ENCODE results near the gene TMSB15C. TPM values are rescaled to one million over a fixed set of nuclear protein-coding genes. Genes with fewer than 3 reads are reported as not detected.
"Not testable (repeated sequence)": the region's sequence is repeated elsewhere in the genome, so short reads cannot be mapped to it uniquely, and the experiment has no call there.

TMSB15C gene
- polyA plus RNA-seq, 1 donor (not counting 4 experiments of a cell fraction or from before 2014, with no cell fraction given), result 1.5 TPM

DNA sequence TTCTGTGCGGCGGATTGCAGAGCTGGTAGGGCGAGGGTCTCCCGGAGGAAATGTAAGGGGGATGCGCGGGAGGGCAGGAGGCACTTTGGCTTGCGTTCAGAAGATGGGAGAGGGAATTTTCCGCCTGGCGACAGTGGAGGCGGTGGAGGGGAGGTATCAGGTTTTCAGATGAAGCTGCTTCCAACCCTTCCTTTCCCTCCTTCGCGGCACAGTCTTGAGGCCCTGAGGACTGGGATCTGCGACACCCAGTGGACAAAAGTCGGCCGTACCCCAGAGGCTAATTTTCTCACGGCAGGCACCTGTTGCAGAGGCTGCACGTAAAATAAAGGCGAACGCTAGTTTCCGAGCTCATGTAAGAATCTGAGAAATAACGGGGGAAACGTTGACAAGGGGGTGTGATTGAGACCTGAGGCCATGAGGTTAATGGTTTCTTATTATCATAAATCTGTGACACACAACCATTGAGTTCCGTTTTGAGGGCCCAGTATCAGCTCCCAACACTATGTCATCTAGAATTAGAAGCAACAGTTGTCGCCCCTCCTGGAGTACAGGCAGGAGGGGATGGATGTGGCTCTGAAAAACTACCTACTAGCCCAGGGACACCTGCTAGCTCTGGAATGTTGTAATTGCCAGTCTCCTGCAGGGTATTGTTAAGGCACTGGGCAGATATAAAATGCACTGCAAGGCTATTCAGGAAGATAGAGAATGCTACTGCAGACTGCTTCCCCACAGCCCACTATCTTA lies 37.4 kb upstream of the TMSB15C start:
- H3K36me3 ChIP-seq (ENCODE audit: control insufficient read depth in 2 of 2, extremely low read depth in 1 of 2, insufficient read depth in 2 of 2, low read length in 2 of 2), result no peaks in the 10 kb centered on the region
- no peaks in the 10 kb centered on the region for H3K4me1 ChIP-seq (ENCODE audit: control insufficient read depth, extremely low read depth, insufficient read depth, low read length)
- dilution Hi-C loops (cut with MboI; ENCODE audit: extremely low pct_ligation_motif_present, low sequenced_read_pairs), result no loop called here
- FAIRE-seq, result peak; percentile 13
- no peak for DNase-seq (ENCODE audit: low read depth, low spot score)
- no peaks in the 10 kb centered on the region for H3K9me3 ChIP-seq (ENCODE audit: control insufficient read depth, low read depth, low read length)
- H3K4me2 ChIP-seq (ENCODE audit: control insufficient read depth, extremely low read depth, insufficient read depth, low read depth, low read length), result peak overlapping the region; percentile 39
- H3K9ac ChIP-seq (ENCODE audit: control insufficient read depth, extremely low read depth, insufficient read depth, low read length), result no peak overlapping the region
- H3K27ac ChIP-seq (ENCODE audit: control insufficient read depth, insufficient read depth, low read length), result no peak overlapping the region
- H3K27me3 ChIP-seq (ENCODE audit: control insufficient read depth, extremely low read depth, insufficient read depth, low read length), result peaks cover 16% of the 10 kb centered on the region
- no peak for TF ChIP-seq EZH2 (IDR thresholded peaks at IDR 0.05; ENCODE audit: low read length)
- TF ChIP-seq, protein P1, sequence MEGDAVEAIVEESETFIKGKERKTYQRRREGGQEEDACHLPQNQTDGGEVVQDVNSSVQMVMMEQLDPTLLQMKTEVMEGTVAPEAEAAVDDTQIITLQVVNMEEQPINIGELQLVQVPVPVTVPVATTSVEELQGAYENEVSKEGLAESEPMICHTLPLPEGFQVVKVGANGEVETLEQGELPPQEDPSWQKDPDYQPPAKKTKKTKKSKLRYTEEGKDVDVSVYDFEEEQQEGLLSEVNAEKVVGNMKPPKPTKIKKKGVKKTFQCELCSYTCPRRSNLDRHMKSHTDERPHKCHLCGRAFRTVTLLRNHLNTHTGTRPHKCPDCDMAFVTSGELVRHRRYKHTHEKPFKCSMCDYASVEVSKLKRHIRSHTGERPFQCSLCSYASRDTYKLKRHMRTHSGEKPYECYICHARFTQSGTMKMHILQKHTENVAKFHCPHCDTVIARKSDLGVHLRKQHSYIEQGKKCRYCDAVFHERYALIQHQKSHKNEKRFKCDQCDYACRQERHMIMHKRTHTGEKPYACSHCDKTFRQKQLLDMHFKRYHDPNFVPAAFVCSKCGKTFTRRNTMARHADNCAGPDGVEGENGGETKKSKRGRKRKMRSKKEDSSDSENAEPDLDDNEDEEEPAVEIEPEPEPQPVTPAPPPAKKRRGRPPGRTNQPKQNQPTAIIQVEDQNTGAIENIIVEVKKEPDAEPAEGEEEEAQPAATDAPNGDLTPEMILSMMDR (optimal IDR thresholded peaks at IDR 0.05 in 1 of 3, IDR thresholded peaks at IDR 0.05 in 1 of 3, conservative IDR thresholded peaks at IDR 0.05 in 1 of 3; ENCODE audit: extremely low read depth in 1 of 3, insufficient read depth in 2 of 3, low read length in 3 of 3), result peak; percentile 26 to 44 (median 43)
- H4K20me1 ChIP-seq (ENCODE audit: control insufficient read depth, extremely low read depth, insufficient read depth, low read length), result no peaks in the 10 kb centered on the region
- no peaks in the 10 kb centered on the region for H3K79me2 ChIP-seq (ENCODE audit: control insufficient read depth, insufficient read depth, low read length)
- peak overlapping the region in 1 of 3 experiments; percentile 56 for H3K4me3 ChIP-seq (ENCODE audit: control insufficient read depth in 2 of 3, extremely low read depth in 1 of 3, insufficient read depth in 2 of 3, low read depth in 1 of 3, low read length in 3 of 3)
- H2AFZ ChIP-seq (ENCODE audit: control insufficient read depth, low read length), result no peak overlapping the region
- no peaks in the 10 kb centered on the region for H3K9me1 ChIP-seq (ENCODE audit: control insufficient read depth, extremely low read depth, insufficient read depth, low read length)

DNA sequence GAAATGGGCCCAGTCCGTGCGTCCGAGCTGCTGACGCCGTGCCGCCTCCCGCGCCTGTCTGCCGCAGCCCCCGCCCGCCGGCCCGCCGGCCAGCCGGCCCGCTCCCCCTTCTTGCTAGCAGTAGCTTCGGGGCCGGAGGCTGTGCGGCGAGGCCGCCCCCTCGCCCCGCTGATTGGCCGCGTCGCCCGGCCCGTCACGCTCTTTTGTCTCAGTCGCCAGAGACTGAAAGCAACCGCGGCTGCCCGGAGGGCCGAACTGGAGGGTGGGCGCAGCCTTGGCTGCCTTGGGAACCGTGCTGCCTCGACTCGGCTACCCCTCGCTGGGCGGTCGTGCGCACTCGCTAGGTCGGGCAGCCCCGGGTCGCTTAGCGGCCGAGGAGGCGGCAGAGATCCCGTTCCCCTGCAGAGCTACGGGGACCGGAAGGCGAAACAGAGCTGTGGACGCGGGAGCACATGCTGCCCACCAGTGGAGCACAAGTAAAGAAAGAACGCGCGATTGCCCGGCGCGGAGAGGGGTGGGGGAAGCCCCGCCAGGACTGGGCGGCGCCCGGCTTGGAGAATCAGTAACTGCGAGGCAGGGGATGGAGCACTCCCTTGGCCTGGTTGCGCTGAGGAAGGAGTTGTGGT lies 36.4 kb upstream of the TMSB15C start, which contains the start of gene ZCCHC18:
ZCCHC18 (plus strand) TSS at position 198 of the 626 bp plus-strand sequence. CDS start 1,589 bp downstream, outside the sequence.
- Histone ChIP-seq H3K4me3 (ENCODE audit: control insufficient read depth in 2 of 3, extremely low read depth in 1 of 3, insufficient read depth in 2 of 3, low read depth in 1 of 3, low read length in 3 of 3) (peak within 1 kb of the TSS; percentile 38 to 60 (median 56)), H3K27me3 (ENCODE audit: control insufficient read depth, extremely low read depth, insufficient read depth, low read length) (peaks cover 16% of the 10 kb centered on the region), H3K9me3 (ENCODE audit: control insufficient read depth, low read depth, low read length) (no peaks in the 10 kb centered on the region), H3K4me2 (ENCODE audit: control insufficient read depth, extremely low read depth, insufficient read depth, low read depth, low read length) (peak within 1 kb of the TSS; percentile 73), H3K36me3 (ENCODE audit: control insufficient read depth in 2 of 2, extremely low read depth in 1 of 2, insufficient read depth in 2 of 2, low read length in 2 of 2) (no peaks in the 10 kb centered on the region), H3K27ac (ENCODE audit: control insufficient read depth, insufficient read depth, low read length) (no peak within 1 kb of the TSS), H3K9ac (ENCODE audit: control insufficient read depth, extremely low read depth, insufficient read depth, low read length) (no peak within 1 kb of the TSS), H4K20me1 (ENCODE audit: control insufficient read depth, extremely low read depth, insufficient read depth, low read length) (no peaks in the 10 kb centered on the region), H2AFZ (ENCODE audit: control insufficient read depth, low read length) (peak within 1 kb of the TSS; percentile 47), H3K79me2 (ENCODE audit: control insufficient read depth, insufficient read depth, low read length) (no peaks in the 10 kb centered on the region), H3K4me1 (ENCODE audit: control insufficient read depth, extremely low read depth, insufficient read depth, low read length) (no peaks in the 10 kb centered on the region), H3K9me1 (ENCODE audit: control insufficient read depth, extremely low read depth, insufficient read depth, low read length) (no peaks in the 10 kb centered on the region)
- FAIRE-seq (no peak), DNase-seq (ENCODE audit: low read depth, low spot score) (no peak)
- no peak for TF ChIP-seq EZH2 (IDR thresholded peaks at IDR 0.05; ENCODE audit: low read length)
- TF ChIP-seq, protein P1 (optimal IDR thresholded peaks at IDR 0.05 in 1 of 3, IDR thresholded peaks at IDR 0.05 in 1 of 3, conservative IDR thresholded peaks at IDR 0.05 in 1 of 3; ENCODE audit: extremely low read depth in 1 of 3, insufficient read depth in 2 of 3, low read length in 3 of 3), result no peak
- dilution Hi-C loops (cut with MboI; ENCODE audit: extremely low pct_ligation_motif_present, low sequenced_read_pairs), result no loop called here

DNA sequence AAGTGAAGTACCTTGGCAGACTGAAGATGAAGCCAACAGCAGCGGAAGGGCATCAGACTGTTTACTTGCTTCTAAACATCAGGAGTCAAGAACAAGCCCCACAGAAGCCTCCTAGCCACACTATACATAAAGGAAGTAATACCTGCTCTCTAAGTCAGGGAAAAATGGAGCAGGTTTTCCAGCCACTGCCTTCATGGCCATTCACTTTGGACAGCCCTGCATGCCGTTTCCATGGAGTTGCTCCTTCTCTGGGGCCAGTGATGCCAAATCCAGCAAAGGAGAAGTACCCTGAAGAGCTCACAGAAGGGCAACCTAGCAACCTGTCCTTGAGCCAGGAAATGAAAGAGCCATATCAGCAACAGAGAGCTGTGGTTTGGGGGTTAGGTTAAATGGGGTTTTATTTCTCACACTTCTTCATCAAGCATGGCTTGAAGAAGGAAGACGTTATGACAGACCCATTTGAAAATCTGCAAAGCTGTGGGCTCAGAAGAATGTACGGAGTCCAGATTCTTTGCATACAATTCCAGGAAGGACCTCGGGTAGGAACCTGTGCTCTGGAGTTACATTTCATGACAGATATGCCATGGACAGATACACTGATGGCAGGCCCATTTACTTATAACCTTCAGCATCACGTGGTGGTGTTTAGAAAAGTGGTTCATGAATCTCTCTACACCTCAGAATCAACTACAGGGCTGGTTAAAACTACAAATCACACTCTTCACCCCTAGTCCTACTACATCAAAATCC lies 34.6 kb upstream of the TMSB15C start:
- H4K20me1 ChIP-seq (ENCODE audit: control insufficient read depth, extremely low read depth, insufficient read depth, low read length); DNase-seq (ENCODE audit: low read depth, low spot score); H3K9ac ChIP-seq (ENCODE audit: control insufficient read depth, extremely low read depth, insufficient read depth, low read length); FAIRE-seq; H3K9me3 ChIP-seq (ENCODE audit: control insufficient read depth, low read depth, low read length); H3K4me1 ChIP-seq (ENCODE audit: control insufficient read depth, extremely low read depth, insufficient read depth, low read length); H2AFZ ChIP-seq (ENCODE audit: control insufficient read depth, low read length); H3K9me1 ChIP-seq (ENCODE audit: control insufficient read depth, extremely low read depth, insufficient read depth, low read length); H3K79me2 ChIP-seq (ENCODE audit: control insufficient read depth, insufficient read depth, low read length); H3K4me3 ChIP-seq (ENCODE audit: control insufficient read depth in 2 of 3, extremely low read depth in 1 of 3, insufficient read depth in 2 of 3, low read depth in 1 of 3, low read length in 3 of 3); H3K4me2 ChIP-seq (ENCODE audit: control insufficient read depth, extremely low read depth, insufficient read depth, low read depth, low read length); H3K36me3 ChIP-seq (ENCODE audit: control insufficient read depth in 2 of 2, extremely low read depth in 1 of 2, insufficient read depth in 2 of 2, low read length in 2 of 2); dilution Hi-C loops (cut with MboI; ENCODE audit: extremely low pct_ligation_motif_present, low sequenced_read_pairs); H3K27ac ChIP-seq (ENCODE audit: control insufficient read depth, insufficient read depth, low read length): not testable (repeated sequence)
- peaks cover 16% of the 10 kb centered on the region for H3K27me3 ChIP-seq (ENCODE audit: control insufficient read depth, extremely low read depth, insufficient read depth, low read length)
